ENCODE measurements around the gene EHBP1L1. TPM values are rescaled to one million over a fixed set of nuclear protein-coding genes. Genes with fewer than 3 reads are reported as not detected.

The EHBP1L1 gene
- total and polyA plus RNA-seq, 7 donors, result 114 to 345 (median 208) TPM

- intact Hi-C loops (cut with DNase I), result no loop called here
- Histone ChIP-seq H3K27me3 (ENCODE audit: insufficient read depth in 3 of 3, low read length in 2 of 3) (no peaks in the 10 kb centered on the region), H3K4me3 (peak overlapping the region; percentile 78), H3K4me1 (peaks cover 8% of the 10 kb centered on the region), H3K27ac (peak overlapping the region; percentile 75), H3K9me3 (no peaks in the 10 kb centered on the region), H3K36me3 (ENCODE audit: insufficient read depth in 1 of 2, low read depth in 1 of 2) (peaks cover 6 to 42% of the 10 kb centered on the region in 2 donors)
- TF ChIP-seq CTCF (IDR thresholded peaks at IDR 0.05), result no peak
- DNase-seq (no peak), ATAC-seq (no peak)
- WGBS, 3 donors, result 59 to 65% (median 65%) methylated on average over 8 of the region's 8 CpGs
Measured at GRCh38 chr11:65639623-65640482, 64.0 kb downstream of the EHBP1L1 start.

GRCh38 chr11:65640483-65641296 lies 64.8 kb downstream of the EHBP1L1 start:
- peak in 1 of 2 donors; percentile 59 for DNase-seq
- Histone ChIP-seq H3K36me3 (ENCODE audit: insufficient read depth in 1 of 2, low read depth in 1 of 2) (peaks cover 0 to 34% of the 10 kb centered on the region in 2 donors), H3K4me1 (peaks cover 8% of the 10 kb centered on the region), H3K4me3 (peak overlapping the region; percentile 78), H3K27me3 (ENCODE audit: insufficient read depth in 3 of 3, low read length in 2 of 3) (no peaks in the 10 kb centered on the region), H3K27ac (peak overlapping the region; percentile 65), H3K9me3 (no peaks in the 10 kb centered on the region)
- no peak for ATAC-seq
- WGBS, 3 donors, result 75 to 80% (median 78%) methylated on average over 26 to 35 of the region's 35 CpGs
- no peak for TF ChIP-seq CTCF (IDR thresholded peaks at IDR 0.05)
- intact Hi-C loops (cut with DNase I), result no loop called here

GRCh38 chr11:65641297-65642013 lies 65.6 kb downstream of the EHBP1L1 start:
- Histone ChIP-seq H3K9me3 (no peaks in the 10 kb centered on the region), H3K4me3 (peak overlapping the region; percentile 78), H3K27ac (no peak overlapping the region), H3K27me3 (ENCODE audit: insufficient read depth in 3 of 3, low read length in 2 of 3) (peaks cover 0 to 2% (median 0%) of the 10 kb centered on the region in 3 donors), H3K4me1 (peaks cover 8% of the 10 kb centered on the region), H3K36me3 (ENCODE audit: insufficient read depth in 1 of 2, low read depth in 1 of 2) (peaks cover 0 to 30% of the 10 kb centered on the region in 2 donors)
- ATAC-seq (no peak), DNase-seq (no peak)
- 83 to 87% (median 85%) methylated on average over 16 of the region's 16 CpGs for WGBS, 3 donors
- intact Hi-C loops (cut with DNase I), result no loop called here
- no peak for TF ChIP-seq CTCF (IDR thresholded peaks at IDR 0.05)

Other genes with a start within 250 kb of the EHBP1L1 start
- 10 to 100 TPM; 26.5 to 43.8 (median 40.6) TPM for gene DPF2, start 242.2 kb upstream of the EHBP1L1 start, total RNA-seq
- gene DPF2, start 242.2 kb upstream of the EHBP1L1 start, polyA plus RNA-seq, result 10 to 100 TPM; 24.8 to 39.2 (median 29.7) TPM
- gene TIGD3, start 221.3 kb upstream of the EHBP1L1 start, total RNA-seq, result under 1 TPM in 1 of 4 donors, not detected in 3; 0.25 TPM
- gene TIGD3, start 221.3 kb upstream of the EHBP1L1 start, polyA plus RNA-seq, result under 1 TPM; 0.05 to 0.09 (median 0.08) TPM
- gene SLC25A45, start 193.4 kb upstream of the EHBP1L1 start, total RNA-seq, result 1 to 10 TPM; 5.7 to 8.8 (median 7.2) TPM
- 10 to 100 TPM in 1 of 3 donors, 1 to 10 TPM in 2; 3.7 to 18.5 (median 6.1) TPM for gene SLC25A45, start 193.4 kb upstream of the EHBP1L1 start, polyA plus RNA-seq
- gene FRMD8, start 189.4 kb upstream of the EHBP1L1 start, total RNA-seq, result 10 to 100 TPM in 3 of 4 donors, 1 to 10 TPM in 1; 7.4 to 27.7 (median 13.9) TPM
- gene FRMD8, start 189.4 kb upstream of the EHBP1L1 start, polyA plus RNA-seq, result 10 to 100 TPM; 10.6 to 20.8 (median 12.9) TPM
- 1,000 to 10,000 TPM in 1 of 4 donors, 100 to 1,000 TPM in 3; 517 to 1,759 (median 646) TPM for gene NEAT1, start 153.3 kb upstream of the EHBP1L1 start, total RNA-seq
- 100 to 1,000 TPM; 474 to 758 (median 716) TPM for gene NEAT1, start 153.3 kb upstream of the EHBP1L1 start, polyA plus RNA-seq
- gene MALAT1, start 77.0 kb upstream of the EHBP1L1 start, total RNA-seq, result over 10,000 TPM in 1 of 4 donors, 1,000 to 10,000 TPM in 3; 3,071 to 11,376 (median 4,986) TPM
- gene MALAT1, start 77.0 kb upstream of the EHBP1L1 start, polyA plus RNA-seq, result 100 to 1,000 TPM; 102 to 846 (median 299) TPM
- gene SCYL1, start 51.0 kb upstream of the EHBP1L1 start, total RNA-seq, result 100 to 1,000 TPM in 1 of 4 donors, 10 to 100 TPM in 3; 77.8 to 106 (median 92.6) TPM
- 10 to 100 TPM; 66.9 to 87.4 (median 79.4) TPM for gene SCYL1, start 51.0 kb upstream of the EHBP1L1 start, polyA plus RNA-seq
- gene LTBP3, start 17.7 kb upstream of the EHBP1L1 start, total RNA-seq, result 10 to 100 TPM; 27.9 to 82.3 (median 51.4) TPM
- 10 to 100 TPM; 12.7 to 19.2 (median 17.2) TPM for gene LTBP3, start 17.7 kb upstream of the EHBP1L1 start, polyA plus RNA-seq
- 10 to 100 TPM; 31.6 to 43.5 (median 38.0) TPM for gene ZNRD2, start 5.6 kb upstream of the EHBP1L1 start, total RNA-seq
- gene ZNRD2, start 5.6 kb upstream of the EHBP1L1 start, polyA plus RNA-seq, result 100 to 1,000 TPM in 1 of 3 donors, 10 to 100 TPM in 2; 58.8 to 118 (median 94.2) TPM
- 100 to 1,000 TPM in 1 of 4 donors, 10 to 100 TPM in 3; 59.0 to 110 (median 66.9) TPM for gene FAM89B, start 3.5 kb upstream of the EHBP1L1 start, total RNA-seq
- 100 to 1,000 TPM in 1 of 3 donors, 10 to 100 TPM in 2; 66.9 to 112 (median 67.4) TPM for gene FAM89B, start 3.5 kb upstream of the EHBP1L1 start, polyA plus RNA-seq
- under 1 TPM in 3 of 4 donors, not detected in 1; 0.19 to 0.56 (median 0.27) TPM for gene KCNK7, start 19.7 kb downstream of the EHBP1L1 start, total RNA-seq
- 1 to 10 TPM in 1 of 3 donors, under 1 TPM in 2; 0.22 to 1.4 (median 0.99) TPM for gene KCNK7, start 19.7 kb downstream of the EHBP1L1 start, polyA plus RNA-seq
- gene MAP3K11, start 38.2 kb downstream of the EHBP1L1 start, total RNA-seq, result 10 to 100 TPM; 14.5 to 18.8 (median 16.8) TPM
- gene MAP3K11, start 38.2 kb downstream of the EHBP1L1 start, polyA plus RNA-seq, result 10 to 100 TPM in 2 of 3 donors, 1 to 10 TPM in 1; 8.8 to 13.9 (median 10.7) TPM
- gene PCNX3, start 39.7 kb downstream of the EHBP1L1 start, total RNA-seq, result 10 to 100 TPM in 1 of 4 donors, 1 to 10 TPM in 3; 8.9 to 10.8 (median 9.7) TPM
- gene PCNX3, start 39.7 kb downstream of the EHBP1L1 start, polyA plus RNA-seq, result 10 to 100 TPM in 2 of 3 donors, 1 to 10 TPM in 1; 6.5 to 15.5 (median 11.4) TPM
- 10 to 100 TPM; 10.1 to 15.6 (median 11.3) TPM for gene SIPA1, start 62.0 kb downstream of the EHBP1L1 start, total RNA-seq
- gene SIPA1, start 62.0 kb downstream of the EHBP1L1 start, polyA plus RNA-seq, result 10 to 100 TPM in 2 of 3 donors, 1 to 10 TPM in 1; 7.9 to 17.4 (median 13.7) TPM
- 10 to 100 TPM; 48.7 to 72.6 (median 65.2) TPM for gene RELA, start 86.9 kb downstream of the EHBP1L1 start, total RNA-seq
- gene RELA, start 86.9 kb downstream of the EHBP1L1 start, polyA plus RNA-seq, result 10 to 100 TPM; 42.1 to 64.9 (median 64.0) TPM
- 10 to 100 TPM; 34.5 to 56.4 (median 41.8) TPM for gene KAT5, start 136.2 kb downstream of the EHBP1L1 start, total RNA-seq
- 10 to 100 TPM; 36.4 to 67.2 (median 51.2) TPM for gene KAT5, start 136.2 kb downstream of the EHBP1L1 start, polyA plus RNA-seq
- gene RNASEH2C, start 144.7 kb downstream of the EHBP1L1 start, total RNA-seq, result 10 to 100 TPM; 17.5 to 38.4 (median 28.1) TPM
- 10 to 100 TPM; 39.3 to 62.3 (median 47.1) TPM for gene RNASEH2C, start 144.7 kb downstream of the EHBP1L1 start, polyA plus RNA-seq
- 10 to 100 TPM in 2 of 4 donors, 1 to 10 TPM in 2; 8.8 to 16.3 (median 12.7) TPM for gene AP5B1, start 204.9 kb downstream of the EHBP1L1 start, total RNA-seq
- gene AP5B1, start 204.9 kb downstream of the EHBP1L1 start, polyA plus RNA-seq, result 10 to 100 TPM in 1 of 3 donors, 1 to 10 TPM in 2; 6.1 to 20.5 (median 6.4) TPM
- not detected for gene OVOL1, start 211.0 kb downstream of the EHBP1L1 start, total RNA-seq
- under 1 TPM in 1 of 3 donors, not detected in 2; 0.01 TPM for gene OVOL1, start 211.0 kb downstream of the EHBP1L1 start, polyA plus RNA-seq

Data from psoas muscle (tissue), 8 donors.